CD4-positive, alpha-beta T cell treated with Interleukin-1 beta for 1 hour (primary cell): Measurements from ENCODE around the gene EFNB2.

Experiments
- DNase-seq, 2 donors: peaks; one replicate each; pipeline ENCODE4 v3.0.0-alpha.2; 2020 to 2022

Gene EFNB2, protein sequence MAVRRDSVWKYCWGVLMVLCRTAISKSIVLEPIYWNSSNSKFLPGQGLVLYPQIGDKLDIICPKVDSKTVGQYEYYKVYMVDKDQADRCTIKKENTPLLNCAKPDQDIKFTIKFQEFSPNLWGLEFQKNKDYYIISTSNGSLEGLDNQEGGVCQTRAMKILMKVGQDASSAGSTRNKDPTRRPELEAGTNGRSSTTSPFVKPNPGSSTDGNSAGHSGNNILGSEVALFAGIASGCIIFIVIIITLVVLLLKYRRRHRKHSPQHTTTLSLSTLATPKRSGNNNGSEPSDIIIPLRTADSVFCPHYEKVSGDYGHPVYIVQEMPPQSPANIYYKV

DNA sequence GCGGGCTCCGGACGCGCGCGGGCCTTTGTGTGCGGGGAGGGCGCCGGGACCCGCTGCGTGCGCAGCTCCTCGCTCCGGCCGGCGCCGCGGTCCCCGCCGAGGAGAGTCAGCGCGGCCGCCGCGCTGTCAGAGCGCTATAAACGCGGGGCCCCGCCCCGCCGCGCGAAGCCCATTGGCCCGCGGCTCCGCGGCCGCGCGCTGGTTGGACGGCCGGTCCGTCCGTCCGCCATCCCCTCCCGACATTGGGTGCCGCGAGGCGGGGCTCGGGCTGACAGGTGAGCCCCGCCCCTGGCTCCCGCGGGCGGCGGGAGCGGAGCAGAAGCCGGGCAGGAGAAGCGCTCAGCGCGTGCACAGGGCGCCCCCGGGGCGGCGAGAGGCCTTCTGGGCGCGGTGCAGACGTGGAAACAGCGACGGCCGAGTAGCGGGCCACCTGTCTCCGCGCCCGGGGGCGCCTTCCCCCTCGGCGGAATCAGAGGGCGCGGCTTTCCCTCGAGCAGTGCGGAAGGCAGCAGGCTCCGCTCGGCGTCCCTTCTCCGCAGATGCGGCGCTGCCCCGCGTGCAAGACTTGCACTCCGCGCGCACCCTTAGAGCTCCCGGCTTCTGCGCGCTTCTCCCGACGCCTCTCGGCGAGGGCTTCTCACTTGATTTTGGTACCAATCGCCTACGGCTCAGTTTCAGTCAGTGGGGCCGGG lies at the start of gene EFNB2:
Gene EFNB2 (minus strand): TSS at position 111 of the 692 bp plus-strand sequence. CDS start 698 bp downstream, outside the sequence.
- DNase-seq, result peak; percentile 89 to 90

DNA sequence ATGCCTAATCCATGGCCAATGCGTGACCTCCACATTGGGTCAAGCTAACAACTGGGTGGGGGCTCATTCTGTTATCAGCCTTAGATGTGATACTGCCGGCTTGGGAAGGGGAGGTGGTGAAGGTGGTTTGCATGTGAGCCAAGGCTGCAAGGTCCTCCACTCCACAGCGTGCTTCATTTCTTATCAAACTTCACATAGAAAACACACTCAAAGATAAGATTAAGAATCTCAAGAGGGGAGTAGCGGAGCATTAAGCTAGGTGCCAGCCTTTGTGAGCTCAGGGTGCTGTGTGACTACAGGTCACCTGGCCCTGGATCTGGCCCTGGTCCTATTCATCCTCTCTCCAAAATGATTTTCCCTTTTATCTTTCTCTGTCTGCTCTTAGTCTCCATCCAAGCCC lies 45.8 kb upstream of the EFNB2 start:
- DNase-seq, result no peak

DNA sequence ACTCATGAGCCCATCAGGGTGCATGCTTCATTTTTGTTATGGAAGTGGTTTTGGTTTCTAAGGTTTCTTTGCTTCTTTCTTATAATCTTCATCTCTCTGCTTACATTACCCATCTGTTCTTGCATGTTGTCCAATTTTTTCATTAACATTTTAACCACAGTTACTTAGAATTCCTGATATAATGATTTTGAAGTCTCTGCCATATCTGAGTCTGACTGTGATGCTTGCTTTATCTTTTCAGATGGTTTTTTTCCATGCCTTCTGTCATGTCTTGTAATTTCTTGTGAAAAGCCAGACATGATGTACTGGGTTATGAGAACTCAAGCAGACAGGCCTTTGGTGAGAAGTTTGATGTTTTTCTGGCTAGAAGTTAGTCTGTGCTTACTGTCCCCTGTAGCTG lies 40.4 kb upstream of the EFNB2 start:
- DNase-seq, result no peak

DNA sequence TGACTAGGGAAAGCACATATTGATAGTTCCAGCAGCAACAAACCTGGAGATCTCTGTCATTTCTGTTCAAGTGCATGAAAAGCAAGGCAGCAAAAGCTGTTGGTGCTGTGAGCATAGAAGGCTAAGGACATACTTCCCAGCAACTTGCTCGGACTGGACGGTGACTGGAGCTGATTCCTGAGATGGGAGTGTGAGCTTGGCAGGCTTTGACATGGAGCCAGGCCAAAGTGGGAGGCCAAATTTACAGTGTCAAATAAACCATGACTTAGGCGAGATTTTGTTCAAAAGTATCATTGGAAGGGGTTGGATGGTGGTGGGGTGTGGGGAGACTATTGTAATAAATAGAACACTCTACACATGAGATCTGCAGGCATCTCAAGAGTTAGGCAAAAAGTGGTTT lies 38.4 kb upstream of the EFNB2 start:
- DNase-seq, result no peak

DNA sequence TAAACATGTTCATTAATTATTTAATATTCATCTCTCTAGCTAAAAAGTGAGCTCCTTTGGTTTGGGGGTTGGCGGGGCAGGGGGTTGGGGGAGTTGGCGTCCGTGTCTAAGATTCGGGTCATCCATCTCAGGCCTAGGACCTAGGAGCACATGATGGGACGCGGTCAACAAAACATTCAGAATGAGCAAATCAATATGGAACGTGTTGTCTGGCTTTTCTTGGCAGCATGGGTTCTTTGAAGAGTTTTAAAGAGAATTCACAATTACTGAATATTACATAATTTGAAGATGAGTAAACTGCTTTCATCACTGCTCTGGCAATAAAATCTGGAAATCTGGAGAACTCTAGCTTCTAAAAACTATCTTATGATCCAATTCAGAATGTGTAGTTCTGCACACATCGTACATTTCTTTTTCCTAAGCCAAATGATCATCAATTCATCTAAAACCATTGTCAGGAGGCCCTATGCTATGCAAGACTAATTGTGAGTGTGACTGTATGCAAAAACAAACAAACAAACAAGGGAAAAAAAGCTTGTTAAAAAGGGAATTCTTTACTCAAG lies 37.9 kb upstream of the EFNB2 start:
- DNase-seq, result no peak

DNA sequence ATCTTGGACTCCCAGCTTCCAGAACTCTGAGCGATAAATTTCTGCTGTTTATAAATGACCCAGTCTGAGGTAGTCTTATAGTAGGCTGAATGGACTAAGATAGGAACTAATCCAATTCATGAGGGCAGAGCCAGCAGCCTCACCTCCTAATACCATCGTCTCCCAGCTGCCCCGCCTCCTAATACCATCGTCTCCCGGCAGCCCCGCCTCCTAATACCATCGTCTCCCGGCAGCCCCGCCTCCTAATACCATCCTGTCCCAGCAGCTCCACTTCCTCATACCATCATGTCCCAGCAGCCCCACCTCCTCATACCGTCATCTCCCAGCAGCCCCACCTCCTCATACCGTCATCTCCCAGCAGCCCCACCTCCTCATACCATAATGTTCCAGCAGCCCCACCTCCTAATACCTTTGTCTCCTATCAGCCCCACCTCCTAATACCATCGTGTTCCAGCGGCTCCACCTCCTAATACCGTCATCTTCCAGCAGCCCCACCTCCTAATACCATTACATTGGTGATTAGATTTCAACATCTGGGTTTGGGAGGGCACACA lies 34.9 kb upstream of the EFNB2 start:
- peak; percentile 87 to 92 for DNase-seq

DNA sequence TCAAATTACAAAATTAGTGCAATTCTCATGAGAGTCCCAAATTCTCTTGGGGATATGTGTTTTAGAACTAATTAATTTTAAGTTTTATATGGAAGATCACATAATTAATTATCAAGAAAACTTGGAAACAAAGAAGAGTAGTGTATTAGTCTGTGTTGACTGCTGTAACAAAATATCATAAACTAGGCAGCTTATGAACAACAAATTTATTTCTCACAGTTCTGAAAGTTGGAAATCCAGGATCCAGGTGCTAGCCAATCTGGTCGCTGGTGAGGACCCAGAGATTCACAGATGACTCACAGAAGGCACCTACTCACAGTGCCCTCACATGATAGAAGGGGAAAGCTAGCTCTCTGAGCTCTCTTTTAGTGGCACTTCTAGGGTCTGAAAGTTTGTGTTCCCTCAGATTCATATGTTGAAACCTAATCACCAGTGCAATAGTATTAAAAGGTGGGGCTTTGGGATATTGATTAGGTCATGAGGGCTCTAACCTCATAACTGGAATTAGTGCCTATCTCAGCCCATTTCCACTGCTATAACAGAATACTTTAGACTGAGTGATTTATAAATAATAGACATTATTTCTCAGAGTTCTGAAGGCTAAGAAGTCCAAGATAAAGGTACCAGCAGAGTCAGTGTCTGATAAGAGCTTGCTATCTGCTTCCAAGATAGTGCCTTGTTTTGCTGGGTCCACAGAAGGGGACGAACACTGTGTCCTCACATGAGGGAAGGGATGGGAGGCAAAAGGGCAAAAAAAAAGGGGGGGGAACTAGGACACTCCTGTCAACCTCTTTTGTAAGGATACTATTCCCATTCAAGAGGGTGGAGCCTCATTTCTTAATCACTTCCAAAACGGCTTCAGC lies 34.0 kb upstream of the EFNB2 start:
- no peak for DNase-seq

DNA sequence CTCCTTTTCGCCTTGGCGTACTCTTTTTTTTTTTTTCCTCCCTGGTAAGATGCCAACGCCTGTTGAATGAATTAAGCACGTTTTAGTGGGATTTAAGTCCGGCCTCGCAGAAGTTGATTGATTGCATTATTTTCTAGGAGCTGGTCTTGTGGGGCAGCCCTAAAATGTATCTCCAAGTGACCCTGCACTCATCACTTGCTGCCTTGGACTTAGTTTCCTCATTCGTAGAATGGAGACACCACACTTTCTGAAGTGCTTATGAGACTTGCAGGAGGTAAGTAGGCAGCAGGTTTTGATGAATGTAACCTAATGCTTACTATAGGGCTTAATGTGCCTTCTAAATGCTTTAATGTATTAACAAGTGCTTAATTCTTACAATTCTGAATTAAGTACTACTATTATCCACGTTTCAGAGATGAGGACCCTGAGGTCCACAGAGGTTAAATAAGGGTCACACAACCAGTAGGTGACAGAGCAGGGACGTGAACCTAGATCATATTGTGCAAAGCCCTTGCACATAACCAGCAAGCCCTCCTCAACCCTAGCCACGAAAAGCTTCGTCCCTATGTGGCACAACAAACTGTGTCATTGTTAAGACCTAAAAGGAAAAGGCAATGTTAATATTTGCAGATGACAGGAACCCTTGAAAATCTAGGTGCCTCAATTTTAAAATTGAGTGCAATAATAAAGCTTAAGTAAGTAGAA lies 33.0 kb upstream of the EFNB2 start:
- DNase-seq, result no peak

DNA sequence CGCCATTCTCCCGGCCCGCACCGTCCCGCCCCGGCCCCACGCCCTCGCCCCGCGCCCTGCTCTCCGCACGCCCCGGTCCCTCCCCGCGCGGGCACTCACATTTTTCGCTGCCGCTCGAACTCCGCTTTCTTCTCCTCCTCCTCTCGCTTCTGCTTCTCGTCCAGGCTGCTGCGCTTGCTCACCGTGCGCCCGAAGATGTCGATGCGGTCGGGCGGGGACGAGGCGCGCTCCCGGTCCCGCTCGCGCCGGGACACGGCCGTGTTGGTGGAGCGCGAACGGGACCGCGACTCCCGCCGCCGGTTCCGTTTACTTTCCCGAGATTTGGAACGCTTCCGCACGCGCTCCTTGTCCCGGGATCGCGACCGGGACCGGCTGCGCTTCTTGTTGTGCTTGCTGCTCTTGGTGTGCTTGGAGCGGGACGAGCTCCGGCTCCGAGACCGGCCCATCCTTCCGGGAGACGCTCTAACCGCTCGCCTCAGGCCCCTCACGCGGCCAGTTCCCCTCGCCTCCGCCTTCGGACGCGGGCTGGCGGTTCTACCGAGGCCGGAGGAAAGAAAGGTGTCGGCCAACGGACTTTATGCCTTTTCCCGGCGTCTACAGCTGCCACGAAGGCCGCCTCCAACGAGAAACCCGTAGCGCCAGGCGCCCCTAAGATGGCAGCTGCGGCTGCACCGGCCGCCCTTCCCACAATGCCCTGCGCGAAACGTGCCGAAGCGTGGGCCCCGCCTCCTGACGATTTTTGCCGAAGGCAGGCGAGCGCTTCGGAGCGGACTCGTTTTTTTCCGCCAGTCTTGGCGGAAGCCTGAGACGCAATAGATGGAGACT lies 32.2 kb upstream of the EFNB2 start, which contains the start of gene ARGLU1:
Gene ARGLU1 (minus strand): TSS at position 664 of the 825 bp plus-strand sequence. CDS start 218 bp downstream, at position 446.
- peak; percentile 92 to 96 for DNase-seq

DNA sequence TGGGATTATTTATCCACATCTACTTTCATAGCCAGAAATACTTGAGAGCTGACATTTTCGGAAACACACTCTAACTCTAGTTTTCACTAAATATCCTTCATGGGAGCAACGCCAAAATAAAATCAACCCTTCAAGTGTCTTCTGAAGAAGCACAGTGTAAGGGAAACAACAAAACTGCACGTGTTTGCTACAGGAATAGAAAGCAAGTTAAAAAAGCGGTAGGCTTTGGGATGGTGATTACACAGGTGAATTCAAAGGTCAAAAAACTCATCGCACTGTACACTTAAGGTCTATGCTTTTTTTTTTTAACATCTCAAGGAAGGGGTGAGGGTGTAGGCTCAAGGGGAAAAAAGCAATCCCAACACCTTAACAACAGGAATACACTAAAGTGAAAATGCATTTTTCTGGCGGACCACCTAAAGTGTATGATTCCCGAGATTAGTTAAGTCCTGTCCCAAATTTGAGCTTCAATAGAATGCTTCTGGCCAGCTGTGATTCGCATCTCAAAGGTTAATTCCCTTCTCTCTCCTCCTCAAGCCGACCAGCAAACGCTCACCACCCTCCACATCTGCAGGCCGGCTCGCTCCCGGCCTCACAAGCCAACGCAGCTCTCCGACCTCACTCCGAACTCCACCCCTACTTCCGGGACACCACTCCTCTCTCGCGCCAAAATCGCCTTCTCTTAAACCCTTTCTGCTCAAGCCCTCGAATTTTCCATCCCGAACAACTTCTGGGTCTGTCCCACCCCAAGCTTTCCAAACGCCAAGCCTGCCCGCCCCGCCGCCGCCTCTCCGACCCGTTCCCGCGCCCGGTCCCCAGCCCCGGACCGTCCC lies 31.4 kb upstream of the EFNB2 start:
- peak; percentile 30 to 34 for DNase-seq

DNA sequence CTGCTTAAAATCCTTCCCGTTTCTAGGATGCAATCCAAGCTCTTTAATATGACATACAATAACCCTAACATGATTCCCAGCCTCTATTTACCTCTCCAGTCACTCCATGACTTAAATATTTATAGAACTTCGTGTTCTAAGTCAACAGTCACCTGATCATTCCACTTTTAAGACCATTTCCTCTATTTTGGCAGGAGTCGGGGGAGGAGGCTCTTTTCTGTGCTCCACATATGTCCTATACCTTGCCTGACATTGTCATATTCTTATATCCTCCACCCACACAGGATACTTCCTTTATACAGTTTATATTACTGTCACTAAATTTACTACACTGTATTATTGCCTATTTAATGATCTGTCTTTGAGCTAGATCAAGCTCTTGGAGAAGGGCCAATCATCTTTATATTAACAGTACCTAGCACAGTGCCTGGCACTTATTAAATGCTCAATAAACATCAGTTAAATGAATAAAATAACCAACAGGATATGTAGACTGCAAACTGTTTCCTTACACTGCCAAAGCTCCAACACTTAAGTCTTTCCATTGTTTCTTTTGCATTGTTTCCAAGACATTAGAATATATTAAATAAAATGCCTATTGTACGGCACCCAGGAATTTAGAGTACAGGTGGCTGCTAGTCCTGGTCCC lies 29.8 kb upstream of the EFNB2 start:
- DNase-seq, result no peak

DNA sequence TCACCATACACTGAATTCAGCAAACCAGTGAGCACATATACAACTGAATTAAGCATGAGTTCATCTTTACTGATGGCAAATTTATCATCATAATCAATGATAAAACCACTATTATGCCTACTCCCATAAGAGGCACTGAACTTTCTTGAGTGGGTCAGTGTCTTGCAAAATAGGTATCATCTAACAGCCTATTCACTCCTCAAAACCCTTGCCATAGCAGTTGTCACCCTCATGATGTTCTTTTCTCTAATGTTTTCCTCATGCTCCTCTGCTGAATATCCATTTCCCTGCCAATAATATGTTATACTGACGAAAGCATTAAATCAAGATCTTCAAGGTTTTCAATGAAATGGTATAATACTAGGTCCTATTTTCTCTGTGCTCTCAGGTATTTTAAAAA lies 26.8 kb upstream of the EFNB2 start:
- DNase-seq, result no peak

DNA sequence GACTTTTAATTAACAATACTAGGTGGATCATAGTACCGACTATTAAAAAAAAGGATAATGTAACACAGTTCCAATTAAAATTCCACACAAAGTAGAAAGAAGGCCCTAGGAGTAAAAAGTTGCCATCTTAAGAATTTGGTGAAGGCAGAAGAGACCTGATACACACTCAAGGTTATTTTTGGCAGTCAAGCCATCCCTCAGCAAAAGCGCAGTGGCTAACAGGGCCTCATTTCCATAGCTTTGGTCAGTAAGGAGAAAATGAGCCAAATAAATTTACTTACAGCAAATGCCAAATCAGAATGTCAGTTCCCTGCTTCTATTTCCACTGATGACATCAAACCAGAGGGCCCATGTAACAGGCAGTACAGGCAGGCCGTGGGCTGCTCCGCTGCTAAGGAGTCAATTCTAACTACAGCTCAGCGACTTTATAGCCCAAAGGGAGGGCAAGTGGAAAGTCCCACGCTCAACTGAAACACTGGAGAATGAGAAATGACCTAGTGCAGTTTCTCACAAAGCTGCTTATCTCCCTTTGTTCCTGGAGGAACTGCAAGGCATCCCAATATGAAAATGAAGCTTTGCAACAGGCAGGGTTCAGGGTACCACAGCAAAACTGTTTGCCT lies 26.2 kb upstream of the EFNB2 start:
- peak; percentile 8 to 34 for DNase-seq

DNA sequence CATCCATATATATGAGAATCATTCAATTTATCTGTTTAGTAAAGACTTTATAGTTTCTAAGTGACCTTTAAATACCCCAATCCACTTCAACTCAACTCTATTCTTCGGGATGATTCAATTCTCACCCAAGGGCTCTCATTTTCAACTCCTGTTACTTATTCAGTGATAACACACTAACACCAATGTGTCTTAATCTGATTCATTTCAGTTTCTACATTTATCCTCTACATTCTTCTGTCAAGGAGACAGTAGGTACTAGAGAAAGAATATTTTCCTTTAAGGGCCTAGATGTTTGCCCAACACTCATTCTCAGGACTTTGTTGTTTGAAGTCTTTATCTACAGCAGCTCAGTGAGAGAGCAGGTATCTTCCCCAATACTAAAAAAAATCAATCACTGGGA lies 25.4 kb upstream of the EFNB2 start:
- DNase-seq, result no peak

DNA sequence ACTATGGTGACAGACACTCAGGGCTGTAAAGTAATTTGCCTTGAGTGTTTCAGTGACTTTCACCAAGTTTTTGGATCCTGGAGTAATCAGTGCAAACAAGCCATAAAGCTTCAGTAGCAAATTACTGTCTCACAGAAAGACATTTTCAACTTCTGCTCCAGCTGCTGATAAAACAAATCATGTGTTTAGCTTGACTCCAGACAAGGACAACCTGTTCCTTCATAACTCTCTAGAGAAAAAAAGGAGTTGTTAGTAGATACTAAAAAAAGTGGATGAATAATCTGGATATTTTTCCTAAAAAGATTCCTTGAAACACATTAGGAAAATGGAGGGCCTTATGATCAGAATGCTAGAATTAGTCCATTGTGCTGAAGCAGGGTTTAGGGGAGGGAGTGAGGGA lies 23.1 kb upstream of the EFNB2 start:
- DNase-seq, result no peak

DNA sequence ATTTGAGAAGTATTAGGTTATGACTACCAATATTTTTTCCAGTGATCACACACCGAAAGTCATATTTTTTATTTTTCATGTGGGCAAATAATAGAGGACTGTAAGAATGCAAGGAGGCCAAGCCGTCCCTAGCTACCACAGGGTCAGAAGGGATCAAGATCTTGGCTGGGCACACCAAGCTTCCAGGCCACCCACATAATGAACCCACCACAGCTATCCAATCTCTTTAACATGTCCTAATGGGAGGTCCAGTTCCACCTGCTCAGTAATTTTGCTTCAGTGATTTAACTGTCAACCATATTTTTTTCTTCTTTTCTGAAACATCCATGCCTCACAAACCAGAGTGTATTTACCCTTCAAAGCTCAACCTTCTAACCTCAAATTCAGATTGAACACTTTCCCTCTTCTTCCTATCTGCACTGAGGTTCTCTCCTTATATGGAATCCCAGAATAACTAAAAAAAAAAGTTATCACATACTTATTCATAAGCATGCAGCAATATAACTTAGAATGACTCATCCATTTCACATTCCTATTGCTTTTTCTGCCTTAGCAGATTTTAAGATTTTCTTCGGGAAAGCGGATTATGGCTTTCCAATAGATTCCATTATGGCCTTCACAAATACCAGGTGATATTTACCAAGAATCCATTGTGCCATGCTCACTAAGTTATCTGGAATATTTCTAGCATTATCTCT lies 20.3 kb upstream of the EFNB2 start:
- DNase-seq, result no peak

DNA sequence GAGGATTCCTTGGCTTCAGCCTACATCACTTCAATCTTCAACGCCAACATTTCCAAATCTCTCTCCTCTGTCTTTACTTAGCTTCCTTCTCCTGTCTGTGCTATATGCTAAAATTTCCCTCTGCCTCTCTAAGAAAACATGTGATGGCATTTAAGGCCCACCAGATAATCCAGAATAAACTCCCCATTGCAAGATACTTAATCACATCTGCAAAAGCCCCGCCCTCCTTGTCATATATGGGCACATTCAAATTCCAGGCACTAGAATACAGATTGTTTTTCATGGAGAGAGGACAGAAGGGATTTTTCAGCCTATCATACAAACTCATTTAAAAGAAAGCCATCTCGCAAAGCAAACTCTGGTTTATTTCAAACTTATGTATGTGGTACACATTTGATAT lies 16.3 kb upstream of the EFNB2 start:
- DNase-seq, result no peak

DNA sequence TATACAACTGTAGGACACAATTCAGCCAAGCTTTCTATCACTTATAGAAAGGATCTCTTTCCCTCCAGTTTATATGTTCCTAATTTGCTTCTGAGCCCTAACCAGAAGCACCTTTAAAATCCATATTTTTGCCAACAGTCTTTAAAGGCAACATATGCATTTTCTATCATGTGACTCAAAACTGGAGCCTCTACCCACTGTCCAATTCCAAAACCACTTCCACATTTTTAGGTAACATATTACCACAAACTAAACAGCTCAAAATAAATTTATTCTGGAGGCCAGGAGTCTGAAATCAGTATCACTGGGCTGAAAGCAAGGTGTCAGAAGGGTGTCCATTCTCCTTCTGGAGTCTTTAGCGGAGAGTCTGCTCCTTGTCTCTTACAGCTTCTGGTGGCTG lies 15.9 kb upstream of the EFNB2 start:
- DNase-seq, result no peak
